T47D (cell line): ENCODE data around the gene MAPK8IP1.
"Not testable (repeated sequence)": the region's sequence is repeated elsewhere in the genome, so short reads cannot be mapped to it uniquely, and the experiment has no call there.

Experiments
- DNase-seq, 2 experiments: peaks; one replicate each; pipeline versions ENCODE4 v3.0.0 to v3.0.0-alpha.2; 2011 to 2012; ENCODE audit warnings: low read depth in 1 of 2, low spot score in 1 of 2
- JUND ChIP-seq: IDR thresholded peaks from 2 replicates; pipeline ENCODE4 v1.6.1; 2012; ENCODE audit warnings: low read depth
- in situ Hi-C: cut with HindIII; loops from 2 replicates; pipeline ENCODE4 v1.10.0; 2016; ENCODE audit warnings: low sequenced_read_pairs, low pct_unique_long_range_greater_than_20kb

Gene MAPK8IP1

DNA sequence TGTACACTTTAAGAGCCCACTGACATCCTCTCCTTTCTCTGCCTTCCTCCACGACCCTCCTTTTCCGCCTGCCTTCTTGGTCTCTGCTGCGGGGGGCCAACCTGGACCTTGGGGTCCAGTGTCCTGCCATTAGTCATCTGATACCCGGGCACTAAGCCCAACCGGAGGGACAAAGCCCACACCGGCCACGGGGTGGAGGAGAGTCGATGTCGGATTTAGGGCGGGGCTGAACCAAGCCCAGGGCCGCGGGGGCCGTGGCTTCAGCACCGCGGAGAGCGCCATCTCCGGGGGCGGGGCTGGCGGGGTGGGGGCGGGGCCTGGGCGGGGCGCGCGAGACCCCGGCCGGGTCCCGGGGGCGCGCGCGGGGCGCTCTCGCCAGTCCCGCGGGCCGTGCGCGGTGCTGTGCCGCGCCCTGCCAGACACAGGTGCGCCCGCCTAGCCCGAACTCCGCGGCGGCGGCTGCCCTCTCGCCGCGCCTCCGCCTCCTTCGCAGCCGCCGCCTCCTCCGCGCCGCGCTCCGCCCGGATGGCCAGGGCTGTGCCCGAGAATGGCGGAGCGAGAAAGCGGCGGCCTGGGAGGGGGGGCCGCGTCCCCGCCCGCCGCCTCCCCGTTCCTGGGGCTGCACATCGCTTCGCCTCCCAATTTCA is at the start of gene MAPK8IP1:
Gene MAPK8IP1, plus strand, starts transcription at position 378 of the 647 bp plus-strand sequence. Its CDS starts 170 bp downstream, at position 548.
- in situ Hi-C loops, result no loop called here
- DNase-seq, result peak; percentile 76 to 85
- TF ChIP-seq JUND, result no peak

GRCh38 chr11:45839204-45839603 is 46.2 kb upstream of the MAPK8IP1 start:
- TF ChIP-seq JUND, result no peak
- in situ Hi-C loops, result no loop called here
- no peak for DNase-seq

DNA sequence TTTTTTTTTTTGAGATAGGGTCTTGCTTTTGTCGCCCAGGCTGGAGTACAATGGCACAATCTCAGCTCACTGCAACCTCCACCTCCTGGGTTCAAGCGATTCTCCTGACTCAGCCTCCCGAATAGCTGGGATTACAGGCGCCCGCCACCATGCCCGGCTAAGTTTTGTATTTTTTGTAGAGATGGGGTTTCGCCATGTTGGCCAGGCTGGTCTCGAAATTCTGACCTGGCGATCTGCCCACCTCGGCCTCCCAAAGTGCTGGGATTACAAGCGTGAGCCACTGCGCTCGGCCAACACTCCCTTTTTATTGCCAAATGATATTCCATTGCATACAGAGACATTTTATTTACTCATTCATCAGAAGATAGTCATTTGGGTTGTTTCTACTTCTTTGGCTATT is 45.2 kb upstream of the MAPK8IP1 start:
- DNase-seq, in situ Hi-C loops: not testable (repeated sequence)

GRCh38 chr11:45843158-45843924 is 42.1 kb upstream of the MAPK8IP1 start:
- in situ Hi-C loops, result no loop called here
- peak; percentile 82 to 97 for DNase-seq
- TF ChIP-seq JUND, result no peak

DNA sequence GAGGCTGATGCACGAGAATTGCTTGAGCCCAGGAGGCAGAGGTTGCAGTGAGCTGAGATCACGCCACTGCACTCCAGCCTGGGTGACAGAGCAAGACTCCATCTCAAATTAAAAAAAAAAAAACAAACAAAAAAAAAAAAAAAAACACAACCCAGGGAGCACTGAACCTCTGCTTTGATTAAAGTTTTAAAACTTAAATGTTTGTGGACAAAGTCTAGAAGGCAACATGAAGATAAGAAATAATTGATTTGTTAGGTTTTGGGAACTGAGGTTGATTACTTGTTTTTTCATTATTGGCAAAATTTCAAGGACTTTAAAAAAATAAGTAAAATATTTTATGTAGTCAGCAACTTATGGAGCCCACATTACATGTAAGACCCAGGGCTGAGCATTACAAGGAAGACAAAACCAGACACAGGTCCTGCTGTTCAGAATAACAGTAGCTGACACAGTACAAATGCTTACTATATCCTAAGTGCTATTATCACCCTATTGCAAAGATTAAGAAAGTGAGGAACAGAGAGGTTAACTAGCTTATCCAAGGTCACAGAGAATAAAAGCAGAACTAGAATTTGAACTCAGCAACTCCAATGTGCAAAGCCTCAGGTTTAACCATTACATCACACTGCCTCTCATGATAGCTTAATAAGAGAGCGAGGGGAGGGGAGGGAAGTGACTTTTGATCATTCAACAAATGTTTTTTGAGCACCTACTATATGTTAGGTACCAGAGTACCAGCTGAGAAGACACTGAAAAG is 40.5 kb upstream of the MAPK8IP1 start:
- DNase-seq, result no peak
- TF ChIP-seq JUND, result no peak
- in situ Hi-C loops, result no loop called here

GRCh38 chr11:45846174-45846675 is 39.2 kb upstream of the MAPK8IP1 start:
- DNase-seq, result no peak
- TF ChIP-seq JUND, result no peak
- in situ Hi-C loops, result no loop called here

GRCh38 chr11:45846974-45847910 is 38.2 kb upstream of the MAPK8IP1 start, which contains the start of gene CRY2:
Gene CRY2, plus strand, starts transcription at chr11:45847475. Its CDS starts 16 bp downstream, at chr11:45847491.
- DNase-seq, result peak; percentile 96 to 99
- in situ Hi-C loops, result no loop called here
- no peak for TF ChIP-seq JUND

- DNase-seq, result peak in 1 of 2 experiments; percentile 39
- no peak for TF ChIP-seq JUND
- in situ Hi-C loops, result no loop called here
These were observed 37.5 kb upstream of the MAPK8IP1 start for GRCh38 chr11:45847911-45848316.

GRCh38 chr11:45848654-45849081 is 36.8 kb upstream of the MAPK8IP1 start:
- no peak for TF ChIP-seq JUND
- DNase-seq, result peak; percentile 61 to 77
- in situ Hi-C loops, result no loop called here

GRCh38 chr11:45850446-45850845 is 35.0 kb upstream of the MAPK8IP1 start:
- TF ChIP-seq JUND, result no peak
- no peak for DNase-seq
- in situ Hi-C loops, result no loop called here

- DNase-seq, result no peak
- in situ Hi-C loops, result no loop called here
- no peak for TF ChIP-seq JUND
These were observed 34.2 kb upstream of the MAPK8IP1 start for GRCh38 chr11:45851228-45851627.

DNA sequence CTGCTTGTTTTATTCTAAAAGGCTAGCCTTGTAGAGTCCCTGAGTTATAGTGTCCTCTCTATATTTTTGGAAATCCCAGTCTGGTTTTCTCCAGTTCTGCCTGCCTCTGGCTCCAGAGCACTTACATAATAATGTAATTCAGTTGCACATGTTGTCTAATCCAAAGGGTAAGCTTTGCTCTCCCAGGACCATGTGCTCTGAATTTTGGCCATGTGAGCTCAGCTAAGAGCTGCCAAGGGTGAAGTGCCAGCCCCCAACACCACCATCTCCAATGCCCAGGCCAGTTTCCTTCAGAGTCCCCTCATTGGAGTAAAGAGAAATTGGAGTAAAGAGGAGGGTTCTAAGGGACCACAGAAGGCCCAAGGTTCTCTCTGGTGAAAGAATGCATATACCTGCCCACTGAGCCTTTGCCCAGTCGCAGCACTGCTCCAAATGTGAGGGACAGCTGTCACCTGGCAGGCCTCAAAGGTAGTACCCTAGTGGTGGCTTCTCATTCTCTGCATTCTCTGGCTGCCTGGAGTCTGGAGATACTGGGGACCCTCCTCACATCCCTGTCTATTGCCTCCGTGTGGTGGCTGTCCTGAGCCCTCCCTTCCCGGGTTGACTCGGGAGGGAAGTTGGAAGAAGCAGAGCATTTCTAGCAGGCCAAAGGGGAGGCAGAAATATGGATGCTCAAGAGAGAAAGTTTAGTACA is 33.3 kb upstream of the MAPK8IP1 start:
- DNase-seq, result no peak
- in situ Hi-C loops, result no loop called here
- no peak for TF ChIP-seq JUND
